H1 (cell line): ENCODE measurements around the gene KTN1.

Source experiments
- CTCF ChIP-seq, 3 experiments: IDR thresholded peaks; 1 replicate in 2 of 3; 2 replicates in 1 of 3; pipeline versions ENCODE4 v1.5.1 to v1.6.1; 2011; ENCODE audit warnings: low read length in 3 of 3, mild to moderate bottlenecking in 3 of 3, inconsistent platforms in 2 of 3, low read depth in 1 of 3, moderate library complexity in 1 of 3; ENCODE audit not compliant: insufficient read depth in 1 of 3; ENCODE audit errors: control extremely low read depth in 1 of 3
- EZH2 ChIP-seq: fragments of 200-600 bp; sonication (generic); IDR thresholded peaks from 2 replicates; pipeline ENCODE4 v1.7.1; 2012; ENCODE audit warnings: low read depth, mild to moderate bottlenecking, moderate library complexity, low read length, inconsistent platforms; ENCODE audit not compliant: severe bottlenecking
- GABPA ChIP-seq: IDR thresholded peaks from 2 replicates; pipeline ENCODE4 v1.6.1; 2011; ENCODE audit warnings: mild to moderate bottlenecking, low read length, moderate library complexity, borderline replicate concordance; ENCODE audit not compliant: insufficient read depth
- JUND ChIP-seq: IDR thresholded peaks from 2 replicates; pipeline ENCODE4 v1.6.1; 2011; ENCODE audit warnings: mild to moderate bottlenecking, improper control_type of control experiment, low read length
- POLR2A ChIP-seq, 2 experiments: IDR thresholded peaks; 1 replicate in 1 of 2; 2 replicates in 1 of 2; pipeline ENCODE4 v1.6.1; 2011; ENCODE audit warnings: low read depth in 2 of 2, low read length in 2 of 2, mild to moderate bottlenecking in 2 of 2; ENCODE audit errors: control extremely low read depth in 1 of 2
- RNF2 ChIP-seq: fragments of 200-900, 300-1000 bp; sonication (generic); IDR thresholded peaks from 2 replicates; pipeline ENCODE4 v1.7.1; 2016; ENCODE audit warnings: borderline replicate concordance, low read depth, mild to moderate bottlenecking, antibody characterized with exemption, low read length; ENCODE audit not compliant: poor library complexity, severe bottlenecking; ENCODE audit errors: missing control alignments
- SIN3A ChIP-seq, 2 experiments: IDR thresholded peaks in 1 of 2; conservative IDR thresholded peaks in 1 of 2; 2 replicates each; pipeline ENCODE4 v1.6.1; 2011 to 2012; ENCODE audit warnings: low read length in 2 of 2, improper control_type of control experiment in 1 of 2, low read depth in 1 of 2, mild to moderate bottlenecking in 1 of 2
- TAF7 ChIP-seq: optimal IDR thresholded peaks from 2 replicates; pipeline ENCODE3; 2011; ENCODE audit warnings: low read depth, mild to moderate bottlenecking, inconsistent platforms, low read length, moderate library complexity, borderline replicate concordance
- ZNF274 ChIP-seq: IDR thresholded peaks from 2 replicates; pipeline ENCODE4 v1.7.0; 2012; ENCODE audit warnings: low read length, borderline replicate concordance; ENCODE audit errors: extremely low read depth

GRCh38 chr14:55712491-55712890 lies 132.5 kb downstream of the KTN1 start:
- TF ChIP-seq GABPA = no peak
- no peak for TF ChIP-seq SIN3A (conservative IDR thresholded peaks at IDR 0.05 in 1 of 2, IDR thresholded peaks at IDR 0.05 in 1 of 2; ENCODE audit: low read depth in 1 of 2, low read length in 2 of 2)
- no peak for TF ChIP-seq ZNF274
- no peak for TF ChIP-seq JUND
- no peak for TF ChIP-seq EZH2
- no peak for TF ChIP-seq CTCF (IDR thresholded peaks at IDR 0.05; ENCODE audit: control extremely low read depth in 1 of 3, insufficient read depth in 1 of 3, low read depth in 1 of 3, low read length in 3 of 3)
- TF ChIP-seq POLR2A (IDR thresholded peaks at IDR 0.05; ENCODE audit: control extremely low read depth in 1 of 2, low read depth in 2 of 2, low read length in 2 of 2) = no peak
- TF ChIP-seq TAF7 = no peak
- TF ChIP-seq RNF2 = no peak
